HG02973 (cell line): Measurements from ENCODE around the gene SPIRE2.

Experiments used
- ATAC-seq: cut with Tn5 transposase; IDR thresholded peaks from one replicate; pipeline ENCODE4 v1.9.1; 2021; ENCODE audit warnings: moderate library complexity; ENCODE audit not compliant: unreplicated experiment

SPIRE2 gene

GRCh38 chr16:89893642-89894548 is 65.6 kb downstream of the SPIRE2 start:
- no peak for ATAC-seq

DNA sequence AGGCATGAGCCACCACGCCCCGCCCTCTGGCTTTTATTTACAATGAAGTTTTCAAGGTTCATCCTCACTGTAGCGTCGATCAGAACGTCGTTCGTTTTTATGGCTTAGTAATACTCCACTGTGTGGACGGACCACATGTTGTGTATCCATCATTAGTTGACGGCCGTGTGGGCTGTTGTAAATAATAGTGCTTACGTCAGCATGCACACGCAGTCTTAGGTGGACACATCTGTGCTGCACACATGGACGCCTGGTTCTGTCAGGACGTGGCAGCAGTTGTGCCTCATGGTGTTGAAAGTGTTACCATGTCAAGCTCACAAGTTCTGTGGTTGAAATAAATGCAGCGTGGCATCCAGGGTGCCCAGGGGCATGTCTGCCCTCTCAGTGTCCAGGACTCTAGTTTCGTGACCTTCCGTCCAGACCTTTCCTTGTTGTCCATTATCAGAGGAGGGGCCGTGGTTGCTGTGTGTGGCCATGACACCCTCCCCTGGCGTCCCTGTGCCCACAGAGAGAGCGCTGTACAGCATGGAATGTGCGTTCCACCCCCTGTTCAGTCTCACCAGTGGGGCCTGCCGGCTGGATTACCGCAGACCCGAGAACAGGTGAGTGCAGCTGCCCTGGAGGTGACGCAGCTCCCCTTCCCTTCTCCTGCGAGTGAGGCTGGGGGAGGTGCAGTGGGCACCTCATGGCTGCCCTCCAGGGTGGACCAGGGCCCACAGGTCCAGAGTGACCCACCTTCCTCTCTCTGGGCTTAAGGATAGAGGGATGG is 67.4 kb downstream of the SPIRE2 start:
- no peak for ATAC-seq

DNA sequence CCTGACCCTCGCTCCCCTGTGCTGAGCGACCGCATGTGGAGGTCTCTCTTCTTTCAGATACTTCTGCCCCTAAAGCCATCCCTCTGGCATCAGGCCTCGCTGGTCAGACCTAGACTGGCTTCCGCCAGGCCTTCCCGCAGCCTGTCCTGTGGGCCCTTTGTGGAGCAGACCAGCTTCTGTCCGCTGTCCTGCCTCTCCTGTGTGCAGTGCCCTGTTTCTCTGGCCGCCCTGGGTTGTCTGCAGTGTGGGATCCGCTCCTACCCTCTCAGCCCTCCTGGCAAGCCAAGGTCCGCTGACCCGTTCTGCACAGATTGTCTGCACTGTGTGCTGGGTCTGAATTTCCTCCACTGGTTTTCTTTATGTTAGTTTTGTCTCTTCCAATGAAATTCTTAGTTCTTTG is 68.9 kb downstream of the SPIRE2 start:
- no peak for ATAC-seq

GRCh38 chr16:89898201-89898967 is 70.1 kb downstream of the SPIRE2 start:
- ATAC-seq = no peak

GRCh38 chr16:89899879-89900481 is 71.7 kb downstream of the SPIRE2 start:
- ATAC-seq = no peak

DNA sequence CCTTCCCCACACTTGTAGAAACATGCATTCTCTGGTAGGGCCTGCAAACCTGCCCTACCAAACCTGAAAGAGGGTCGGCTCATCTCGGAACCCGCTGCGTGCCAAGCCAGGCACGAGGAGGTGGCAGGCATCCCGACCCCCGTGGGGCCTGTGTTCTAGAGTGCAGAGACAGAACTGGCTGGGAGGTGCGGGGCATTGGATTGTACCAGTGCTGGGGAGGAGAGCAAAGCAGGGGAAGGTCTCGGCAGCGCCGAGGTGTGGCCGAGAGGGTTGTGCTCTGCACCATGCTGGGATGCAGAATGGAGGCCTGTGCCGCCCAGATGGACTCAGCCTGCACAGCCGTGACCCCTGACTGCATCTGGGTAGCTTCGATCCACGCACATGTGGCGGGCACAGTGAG is 72.6 kb downstream of the SPIRE2 start:
- ATAC-seq = no peak

DNA sequence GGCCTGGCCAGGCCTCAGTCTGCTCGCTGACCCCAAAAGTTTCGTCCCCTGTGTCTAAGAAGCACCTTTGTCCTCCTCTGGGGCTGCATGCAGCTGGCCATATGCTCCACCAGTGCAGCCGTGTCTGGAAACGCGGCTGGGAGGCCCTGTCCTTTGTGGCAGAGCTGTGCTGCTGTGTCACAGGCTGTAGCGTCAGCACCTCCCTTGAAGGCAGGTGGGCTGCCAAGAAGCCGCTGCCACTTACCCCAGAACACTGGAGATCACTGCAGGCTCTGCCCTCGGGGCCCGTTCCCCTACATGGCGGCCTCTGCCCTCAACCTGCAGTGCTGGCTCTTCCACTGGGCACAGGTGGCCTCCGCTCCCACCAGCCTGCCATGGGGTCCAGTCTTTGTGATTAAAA is 74.7 kb downstream of the SPIRE2 start:
- no peak for ATAC-seq

- ATAC-seq = no peak
Observed at GRCh38 chr16:89903908-89904515, 75.7 kb downstream of the SPIRE2 start.

GRCh38 chr16:89904606-89905510 is 76.6 kb downstream of the SPIRE2 start:
- ATAC-seq = no peak

GRCh38 chr16:89905511-89906139 is 77.3 kb downstream of the SPIRE2 start:
- ATAC-seq = no peak

DNA sequence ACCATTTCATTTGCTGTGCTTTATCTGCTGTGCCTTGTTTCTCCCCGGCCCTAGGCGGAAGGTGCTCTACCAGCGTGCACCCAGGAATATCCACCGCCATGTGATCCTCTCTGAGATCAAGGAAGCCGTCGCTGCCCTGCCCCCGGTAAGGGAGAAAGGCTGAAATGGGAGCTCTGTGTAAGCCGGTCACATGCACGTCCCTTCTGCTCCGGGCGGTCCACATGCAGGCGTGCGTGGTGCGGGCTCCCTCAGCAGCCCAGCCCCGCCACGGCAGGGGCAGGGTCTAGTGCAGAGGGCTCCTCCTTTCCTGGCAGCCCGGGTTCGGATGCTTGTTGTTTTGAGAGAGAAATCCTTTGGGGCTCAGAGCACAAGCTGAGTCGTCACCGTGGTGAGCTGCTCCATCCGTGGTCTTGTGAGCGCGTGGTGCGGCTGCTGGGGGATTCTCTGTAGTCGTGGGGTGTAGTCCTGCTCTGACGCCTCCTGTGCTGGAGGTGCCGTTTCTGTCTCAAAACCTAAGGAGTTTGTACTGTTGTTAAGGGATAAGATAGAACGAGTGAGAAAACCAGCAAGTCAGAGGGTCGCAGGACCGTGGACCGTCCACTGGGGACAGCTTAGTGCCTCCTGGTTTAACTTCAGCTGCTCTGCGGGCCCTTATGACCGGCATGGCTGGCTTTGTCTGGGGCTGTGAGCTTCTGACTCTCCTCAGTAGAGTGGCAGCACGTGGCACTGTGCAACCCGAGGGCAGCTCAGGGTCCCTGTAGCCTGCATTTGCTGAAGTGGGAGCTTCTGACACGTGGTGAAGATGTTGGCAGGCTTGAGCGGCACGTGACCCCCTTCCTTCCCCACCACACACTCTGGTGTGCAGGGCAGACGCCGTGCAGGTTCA is 78.1 kb downstream of the SPIRE2 start:
- no peak for ATAC-seq

DNA sequence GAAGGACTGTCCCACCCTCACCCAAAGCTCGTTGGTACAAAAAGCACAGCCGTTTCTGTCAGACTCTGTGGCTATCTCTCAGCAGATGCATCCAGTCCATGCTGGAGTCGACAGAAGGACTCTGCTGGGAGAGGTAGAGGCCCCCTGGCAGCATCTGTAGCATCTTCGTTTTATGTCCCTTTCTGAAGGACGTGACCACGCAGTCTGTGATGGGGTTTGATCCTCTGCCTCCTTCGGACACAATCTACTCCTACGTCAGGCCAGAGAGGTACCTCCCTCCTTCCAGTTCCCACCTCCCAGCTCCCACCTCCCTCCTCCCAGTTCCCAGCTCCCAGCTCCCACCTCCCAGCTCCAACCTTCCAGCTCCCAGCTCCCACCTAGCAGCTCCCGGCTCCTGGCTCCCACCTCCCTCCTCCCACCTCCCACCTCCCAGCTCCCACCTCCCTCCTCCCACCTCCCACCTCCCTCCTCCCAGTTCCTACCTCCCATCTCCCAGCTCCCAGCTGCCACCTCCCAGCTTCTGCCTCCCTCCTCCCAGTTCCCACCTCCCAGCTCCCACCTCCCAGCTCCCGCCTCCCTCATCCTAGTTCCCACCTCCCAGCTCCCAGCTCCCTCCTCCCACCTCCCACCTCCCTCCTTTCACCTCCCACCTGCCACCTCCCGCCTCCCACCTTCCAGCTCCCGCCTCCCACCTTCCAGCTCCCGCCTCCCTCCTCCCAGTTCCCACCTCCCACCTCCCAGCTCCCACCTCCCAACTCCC is 79.0 kb downstream of the SPIRE2 start:
- ATAC-seq = no peak

DNA sequence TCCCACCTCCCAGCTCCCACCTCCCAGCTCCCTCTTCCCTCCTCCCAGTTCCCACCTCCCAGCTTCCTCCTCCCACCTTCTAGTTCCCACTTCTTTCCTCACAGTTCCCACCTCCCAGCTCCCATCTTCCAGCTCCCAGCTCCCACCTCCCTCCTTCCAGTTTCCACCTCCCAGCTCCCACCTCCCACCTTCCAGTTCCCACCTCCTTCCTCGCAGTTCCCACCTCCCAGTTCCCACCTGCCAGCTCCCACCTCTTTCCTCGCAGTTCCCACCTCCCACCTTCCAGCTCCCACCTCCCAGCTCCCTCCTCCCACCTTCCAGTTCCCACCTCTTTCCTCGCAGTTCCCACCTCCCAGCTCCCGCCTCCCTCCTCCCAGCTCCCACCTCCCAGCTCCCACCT is 80.0 kb downstream of the SPIRE2 start:
- no peak for ATAC-seq

DNA sequence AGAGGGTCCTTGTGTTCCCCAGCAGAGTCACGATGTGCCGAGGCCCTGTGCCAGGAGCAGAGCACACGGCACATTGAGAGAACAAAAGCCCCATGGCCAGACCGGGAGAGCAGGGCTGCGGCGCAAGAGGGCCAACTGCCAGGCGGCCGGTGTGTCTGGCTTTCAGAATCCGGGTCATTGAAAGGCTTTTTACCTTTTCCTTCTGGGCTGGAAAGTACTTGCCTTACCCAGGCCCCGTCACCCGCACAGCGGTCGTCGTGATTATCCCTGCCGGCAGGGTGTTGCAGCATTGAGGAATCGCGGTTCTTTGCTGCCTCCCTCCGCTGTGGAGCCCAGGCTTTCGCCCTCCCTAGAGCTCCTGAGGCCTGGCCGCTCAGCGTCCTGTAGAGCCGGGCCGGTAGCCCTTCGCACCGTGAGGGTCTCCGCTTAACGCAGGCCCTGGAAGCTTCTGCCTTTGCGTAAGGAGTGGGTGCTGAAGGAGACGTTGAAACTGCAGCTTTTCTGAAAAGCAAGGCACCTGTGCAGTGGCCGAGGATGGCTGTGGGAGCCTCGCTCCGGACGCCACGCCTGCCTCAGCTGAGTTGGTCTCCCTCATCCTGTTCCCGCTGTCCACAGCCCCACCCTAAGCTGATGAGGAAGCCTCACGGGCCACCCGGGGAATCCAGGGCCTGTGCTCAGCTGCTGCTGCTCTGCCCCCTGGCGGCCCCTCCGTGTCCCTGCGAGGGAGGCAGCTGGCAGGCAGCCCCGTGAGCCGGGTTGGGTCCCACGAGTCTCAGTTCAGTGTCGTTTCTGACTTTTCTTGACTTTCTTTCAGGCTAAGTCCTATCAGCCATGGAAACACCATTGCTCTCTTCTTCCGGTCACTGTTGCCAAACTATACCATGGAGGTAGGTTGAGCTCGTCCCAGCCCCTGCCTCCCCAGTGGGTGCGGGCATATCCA is 81.8 kb downstream of the SPIRE2 start:
- ATAC-seq = no peak

- ATAC-seq = no peak
Observed at GRCh38 chr16:89910717-89911354, 82.6 kb downstream of the SPIRE2 start.

DNA sequence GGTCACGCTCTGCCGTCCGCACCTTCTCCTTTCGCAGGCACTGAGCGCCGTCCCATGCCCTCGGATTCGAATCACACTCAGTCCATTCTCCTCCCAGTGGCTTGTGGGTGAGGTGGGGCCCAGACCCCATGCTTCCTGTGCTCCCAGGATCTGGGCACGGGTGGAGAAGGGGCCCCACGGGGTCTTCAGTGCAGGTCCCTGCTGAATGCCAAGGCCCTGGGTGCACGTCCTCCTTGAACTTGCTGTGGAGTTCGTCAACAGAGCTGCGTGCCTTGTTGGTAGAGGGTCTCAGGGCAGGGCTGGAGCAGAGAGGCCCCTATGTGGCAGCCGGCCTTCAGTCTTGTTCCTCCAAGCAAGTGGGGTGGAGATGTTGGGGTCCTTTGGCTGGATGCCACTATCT is 83.1 kb downstream of the SPIRE2 start:
- no peak for ATAC-seq
